Measurements from ENCODE around the gene RAG2.

RAG2 gene

DNA sequence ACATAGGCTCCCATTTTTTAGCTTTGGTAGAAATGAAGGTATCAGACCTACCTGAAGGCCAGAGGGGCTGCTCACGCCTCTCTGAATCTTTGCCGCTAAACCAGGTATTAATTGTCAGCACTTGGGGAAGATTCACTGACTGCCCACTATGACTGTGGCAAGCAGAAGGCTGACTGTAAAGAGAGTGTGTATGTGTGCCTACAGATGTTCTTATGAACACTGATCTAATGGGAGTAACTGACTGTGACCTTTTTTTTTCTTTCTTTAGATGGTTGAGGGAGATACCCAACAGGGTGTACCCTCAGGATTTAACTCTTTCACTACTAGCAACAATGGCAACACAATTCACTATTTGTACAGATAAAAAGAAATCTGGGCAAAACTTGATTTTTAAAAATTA lies at the start of gene RAG2:
TSS of gene RAG2 (minus strand) at position 186 of the 400 bp plus-strand sequence. CDS start 4,068 bp downstream, outside the sequence.
- DNase-seq (ENCODE audit: low read depth): no peak

DNA sequence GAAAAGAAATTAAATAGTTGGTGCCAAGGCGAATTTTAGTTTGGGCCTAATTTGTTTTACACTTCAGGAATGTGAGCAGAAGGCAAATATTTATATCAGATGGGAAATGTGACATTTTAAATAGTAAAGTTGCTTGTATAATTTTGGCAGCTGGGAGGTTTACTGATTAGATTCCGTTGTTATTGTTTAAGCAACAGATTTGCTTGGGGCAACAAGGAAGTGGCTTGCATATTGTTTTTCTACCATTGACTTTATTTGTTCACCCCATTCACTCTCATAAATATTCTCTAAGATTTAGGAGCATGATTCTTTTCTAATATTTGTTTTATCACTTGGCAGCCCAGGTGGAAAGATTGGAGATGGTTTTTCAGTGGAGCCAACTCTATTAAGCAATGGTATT lies 40.5 kb upstream of the RAG2 start:
- DNase-seq (ENCODE audit: low read depth): no peak

DNA sequence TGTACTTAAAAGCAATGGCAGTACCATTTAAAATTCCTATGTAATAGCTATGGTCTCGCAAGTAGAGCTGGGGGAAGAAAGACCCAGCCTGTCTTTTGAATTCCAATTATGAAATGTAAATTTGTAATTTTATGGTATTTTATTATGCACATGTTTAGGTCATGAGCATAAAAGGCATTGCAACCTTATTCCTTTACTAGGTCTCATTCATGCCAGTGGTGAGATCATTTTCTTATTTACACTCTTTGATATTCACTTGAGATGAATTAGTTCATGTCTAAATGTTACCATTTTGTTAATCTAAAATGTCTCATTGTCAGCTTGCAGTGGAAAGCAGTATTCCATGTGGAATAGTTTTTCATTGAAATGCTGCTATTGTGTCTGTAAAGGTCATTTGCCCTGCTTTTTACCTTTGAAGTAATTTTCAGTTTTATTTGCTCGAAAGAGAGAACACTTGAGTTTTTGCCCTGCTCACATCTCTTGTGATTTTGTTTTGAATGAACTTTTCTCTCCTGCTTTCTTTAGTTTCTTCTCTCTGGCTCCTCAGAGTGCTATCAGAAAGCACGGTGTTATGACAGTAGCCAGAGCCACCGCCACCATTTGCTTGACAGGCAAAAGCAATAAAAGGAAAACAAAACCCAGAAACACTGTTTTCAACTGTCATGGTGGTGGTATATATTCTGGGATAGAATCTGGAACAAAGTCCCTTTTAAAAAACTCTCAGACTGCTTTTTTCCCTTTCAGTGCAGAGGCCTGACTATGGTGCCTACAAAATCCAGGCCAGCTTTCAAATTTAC lies 37.2 kb upstream of the RAG2 start:
- DNase-seq (ENCODE audit: low read depth): no peak

DNA sequence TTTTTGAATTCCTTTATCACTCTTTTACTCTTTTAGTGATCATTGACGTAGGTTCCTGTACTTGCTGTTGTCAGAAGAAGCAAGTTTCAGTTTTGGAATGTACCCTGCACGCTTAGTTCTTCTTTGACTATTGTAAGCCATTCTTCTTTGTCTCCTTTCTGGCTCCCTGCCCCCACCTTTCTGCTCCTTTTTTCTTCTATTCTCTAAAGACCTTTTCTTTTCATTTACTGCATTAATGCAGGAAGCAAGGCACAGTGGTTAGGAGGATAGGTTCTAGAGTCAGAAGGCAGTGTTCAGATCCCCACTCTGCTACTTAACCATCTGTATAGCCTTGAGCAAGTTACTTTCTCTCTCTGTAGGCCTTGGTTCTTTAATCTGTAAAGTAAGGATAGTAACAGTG lies 33.7 kb upstream of the RAG2 start:
- no peak for DNase-seq (ENCODE audit: low read depth)

DNA sequence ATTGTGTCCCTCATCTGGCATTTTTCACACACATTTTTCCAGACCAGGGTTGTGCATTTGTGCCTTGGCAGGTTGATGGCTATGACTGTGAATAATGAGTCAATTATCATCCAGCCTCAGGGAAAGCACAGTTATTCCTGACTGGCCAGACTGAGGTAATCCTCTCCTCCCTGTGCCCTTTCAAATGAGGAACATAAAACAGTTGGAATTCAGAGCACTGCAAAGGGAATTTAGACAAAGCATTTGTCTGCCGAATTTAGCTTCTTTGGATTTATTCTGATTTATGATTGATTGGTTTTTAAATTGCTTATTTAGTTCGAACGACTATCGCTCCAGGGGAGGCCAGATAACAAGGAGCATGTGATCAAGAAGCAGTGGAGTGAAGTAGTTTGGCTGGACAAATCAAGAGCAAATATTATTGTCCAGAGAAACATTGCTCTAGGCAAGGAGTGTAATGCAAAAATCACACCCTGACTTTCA lies 30.8 kb upstream of the RAG2 start:
- DNase-seq (ENCODE audit: low read depth): no peak

DNA sequence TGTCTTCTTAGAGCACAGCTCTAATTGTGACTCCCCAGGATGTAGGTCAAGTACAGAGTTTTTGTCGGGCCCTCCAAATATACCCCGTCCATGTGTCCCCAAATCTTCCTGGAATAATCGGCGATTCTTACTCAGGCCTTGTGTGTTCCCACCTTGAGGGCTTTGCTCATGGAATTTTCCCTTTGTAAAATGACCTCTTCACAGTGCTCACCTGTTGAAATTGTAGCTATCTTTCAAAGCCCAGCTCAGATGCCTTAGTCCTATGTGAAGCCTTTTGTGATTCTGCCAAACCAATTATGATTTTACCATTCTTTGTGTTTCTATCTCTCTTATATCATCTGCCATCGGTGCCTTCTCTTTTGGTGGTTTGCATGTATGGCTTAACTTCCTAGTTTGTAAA lies 30.1 kb upstream of the RAG2 start:
- DNase-seq (ENCODE audit: low read depth): no peak

DNA sequence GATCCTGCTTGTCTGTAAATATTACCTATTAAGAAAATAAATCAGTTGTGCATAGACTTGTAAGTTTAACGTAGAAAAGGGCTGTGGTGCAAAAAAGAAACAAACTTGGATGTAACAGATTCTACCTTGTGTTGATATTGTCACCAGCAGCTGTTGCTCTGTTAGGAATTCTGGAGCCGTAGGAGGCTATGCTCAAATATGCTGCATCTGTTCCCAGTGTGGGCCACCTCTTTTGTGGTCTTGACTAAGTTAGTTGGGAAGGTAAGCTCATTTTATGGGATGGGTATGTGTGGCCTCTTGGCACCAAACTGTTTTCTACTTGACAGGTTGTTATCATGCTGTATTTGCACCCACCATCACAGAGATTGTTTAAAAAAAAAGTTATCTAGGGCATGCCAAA lies 29.4 kb upstream of the RAG2 start:
- no peak for DNase-seq (ENCODE audit: low read depth)

DNA sequence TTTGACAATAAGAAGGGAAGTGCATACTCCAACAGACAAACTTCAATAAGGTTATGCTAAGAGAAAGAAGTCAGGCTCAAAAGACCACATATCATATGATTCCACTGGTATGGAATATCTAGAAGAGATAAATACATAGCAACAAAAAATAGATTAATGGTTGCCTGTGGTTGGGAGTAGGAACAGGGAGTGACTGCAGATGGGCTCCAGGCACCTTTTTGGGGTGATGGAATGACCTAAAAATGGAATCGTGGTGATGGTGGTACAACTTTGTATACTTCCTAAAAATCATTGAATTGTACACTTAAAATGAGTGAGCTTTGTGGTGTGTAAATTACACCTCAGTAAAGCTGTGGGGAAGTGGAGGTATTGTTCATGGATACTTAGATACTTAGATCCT lies 29.0 kb upstream of the RAG2 start:
- DNase-seq (ENCODE audit: low read depth): no peak

DNA sequence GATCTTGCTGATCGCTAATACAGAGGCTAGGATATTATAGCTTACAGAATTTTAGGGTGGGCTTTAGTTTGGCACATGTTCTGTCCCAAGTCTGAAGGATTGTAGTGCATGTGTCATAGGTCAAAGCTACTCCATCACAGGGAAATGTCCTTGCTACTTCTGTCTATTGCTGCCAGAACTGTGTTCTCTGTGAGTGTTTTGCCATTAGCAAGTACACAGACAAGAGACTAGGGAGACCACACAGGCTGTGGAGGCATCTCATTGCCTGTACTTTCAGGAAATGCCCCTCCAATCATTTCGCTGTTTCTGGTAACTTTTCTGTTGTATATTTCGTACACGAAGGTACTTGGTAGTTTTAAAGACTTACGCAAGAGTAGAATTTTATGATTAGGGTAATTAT lies 25.5 kb upstream of the RAG2 start:
- DNase-seq (ENCODE audit: low read depth): no peak

DNA sequence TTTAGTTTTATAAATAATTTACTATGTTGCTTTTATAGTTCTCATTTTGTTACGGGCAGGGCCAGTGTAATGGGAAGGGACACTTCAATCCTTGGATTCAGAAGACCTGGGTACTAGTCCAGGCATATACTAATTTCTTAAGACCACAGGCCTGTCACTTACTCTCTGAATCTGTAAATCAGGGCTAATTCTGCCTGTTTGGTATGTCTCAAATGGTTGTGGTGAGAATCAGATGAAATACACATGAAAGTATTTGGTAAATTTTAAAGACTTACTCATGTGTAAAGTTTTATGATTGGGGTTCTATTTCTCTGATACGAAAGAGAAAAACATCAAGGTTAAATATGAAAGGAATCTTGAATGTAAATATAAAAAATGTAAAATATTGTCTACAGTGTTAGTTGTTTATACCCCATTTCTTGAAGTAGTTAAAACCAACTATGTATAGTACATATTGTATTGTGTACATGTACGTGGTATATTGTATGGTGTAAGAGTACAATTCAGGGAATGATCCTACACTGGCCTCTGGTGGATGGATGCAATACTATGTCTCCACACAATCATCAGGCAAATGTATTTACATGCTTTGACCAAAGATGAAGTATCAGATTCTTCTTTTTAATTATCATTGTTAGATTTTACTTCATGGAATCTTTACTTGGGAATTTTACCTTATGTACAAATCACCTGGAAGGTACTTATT lies 24.5 kb upstream of the RAG2 start:
- no peak for DNase-seq (ENCODE audit: low read depth)

DNA sequence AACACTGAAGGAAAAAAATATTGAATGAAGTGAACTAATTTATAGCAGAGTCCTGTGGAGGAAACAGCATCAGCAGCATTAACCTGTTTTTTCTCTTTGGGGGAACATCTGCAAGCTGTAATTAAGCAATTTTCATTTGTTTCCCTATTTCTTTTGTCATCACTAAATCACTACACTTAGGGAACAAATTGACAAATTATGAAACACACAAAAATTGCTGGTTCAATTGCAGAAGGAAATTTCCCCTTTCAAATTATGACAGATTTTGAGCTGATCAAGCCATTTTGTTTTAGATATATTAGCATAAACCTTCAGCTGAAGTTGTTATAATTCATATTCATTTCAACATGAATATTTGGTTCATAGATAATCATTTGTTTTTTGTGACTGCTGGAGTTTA lies 22.2 kb upstream of the RAG2 start:
- no peak for DNase-seq (ENCODE audit: low read depth)

DNA sequence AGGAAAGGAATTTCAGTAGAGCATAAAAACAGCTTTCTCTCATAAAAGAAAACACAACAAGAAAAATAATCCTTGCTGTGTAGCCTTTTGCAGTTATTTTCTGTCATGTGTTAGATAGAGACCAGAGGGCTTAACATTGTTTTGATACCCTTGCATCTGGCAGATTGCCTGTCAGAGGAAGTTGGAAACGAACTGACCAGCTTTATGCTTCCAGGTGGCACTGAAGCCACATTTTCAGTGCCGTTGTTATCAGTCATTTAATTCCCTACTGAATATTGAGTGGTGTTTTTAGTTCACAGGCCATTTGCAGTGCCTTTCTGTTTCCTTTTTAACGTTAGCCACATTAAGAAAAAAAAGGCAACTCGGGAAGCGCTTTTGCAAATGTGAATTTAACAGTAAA lies 21.5 kb upstream of the RAG2 start:
- DNase-seq (ENCODE audit: low read depth): no peak

DNA sequence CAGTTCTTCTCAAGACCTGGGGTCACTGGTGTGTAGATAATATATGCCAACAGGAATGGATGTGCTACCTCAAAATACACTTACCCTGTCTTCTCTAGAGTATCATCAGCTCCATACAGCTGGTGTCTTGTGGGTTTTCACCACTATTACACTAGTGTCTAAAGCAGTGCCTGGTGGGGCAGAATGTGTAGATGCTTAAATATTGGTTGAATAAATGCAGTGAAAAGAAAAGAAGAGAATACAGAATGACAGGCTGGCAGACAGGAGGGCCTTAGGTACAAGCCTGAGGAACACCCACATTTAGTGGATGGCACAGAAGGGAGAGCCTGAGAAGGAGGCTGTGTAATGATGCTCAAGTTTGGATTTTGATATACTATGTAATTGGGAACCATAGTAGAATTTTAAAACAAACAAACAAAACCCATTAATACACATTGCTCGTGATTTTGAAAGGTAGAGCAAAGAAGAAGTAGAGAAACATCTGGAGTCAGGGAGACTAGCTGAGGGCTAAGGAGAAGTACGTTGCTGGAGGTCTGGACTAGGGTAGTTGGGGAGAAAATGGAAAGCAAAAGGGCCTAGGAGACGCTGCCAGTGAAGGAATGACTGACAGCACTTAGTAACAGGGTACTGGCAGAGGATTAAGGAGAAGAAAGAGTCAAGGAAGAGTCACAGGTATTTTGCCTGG lies 20.5 kb upstream of the RAG2 start:
- no peak for DNase-seq (ENCODE audit: low read depth)

DNA sequence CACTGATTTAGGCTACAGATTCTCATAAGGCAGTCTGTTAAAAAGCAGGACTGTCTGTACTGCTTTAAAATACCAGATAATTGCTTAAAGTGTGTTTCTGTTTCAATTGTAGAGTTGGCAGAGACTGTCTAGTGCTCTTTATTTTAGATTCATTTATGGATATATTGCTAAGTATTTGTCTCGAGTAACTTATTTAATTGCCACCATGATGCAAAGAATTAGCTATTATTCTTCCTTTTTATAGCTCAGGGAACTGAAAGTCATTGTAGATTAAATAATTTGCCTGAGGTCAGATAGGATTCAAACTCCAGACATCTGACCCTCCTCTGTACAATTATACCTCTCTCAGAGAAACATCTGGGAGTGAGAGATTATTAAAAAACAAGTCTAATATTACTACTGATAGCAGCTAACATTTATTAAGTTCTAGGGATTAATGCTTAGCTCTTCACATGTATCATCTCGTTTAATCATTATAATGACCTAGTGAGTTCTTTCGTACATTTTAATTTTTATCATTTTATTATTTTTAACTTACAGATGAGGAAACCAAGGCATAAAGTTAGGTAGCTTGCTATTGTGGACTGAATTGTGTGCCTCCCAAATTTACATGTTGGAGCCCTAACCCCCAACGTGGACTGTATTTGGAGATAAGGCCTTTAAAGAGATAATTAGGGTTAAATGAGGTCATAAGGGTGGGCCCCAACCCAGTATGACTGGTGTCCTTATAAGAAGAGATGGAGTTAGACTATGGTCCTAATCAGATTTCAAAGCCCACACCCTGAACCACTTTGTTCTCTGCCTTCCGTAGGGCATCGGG lies 19.7 kb upstream of the RAG2 start:
- no peak for DNase-seq (ENCODE audit: low read depth)

DNA sequence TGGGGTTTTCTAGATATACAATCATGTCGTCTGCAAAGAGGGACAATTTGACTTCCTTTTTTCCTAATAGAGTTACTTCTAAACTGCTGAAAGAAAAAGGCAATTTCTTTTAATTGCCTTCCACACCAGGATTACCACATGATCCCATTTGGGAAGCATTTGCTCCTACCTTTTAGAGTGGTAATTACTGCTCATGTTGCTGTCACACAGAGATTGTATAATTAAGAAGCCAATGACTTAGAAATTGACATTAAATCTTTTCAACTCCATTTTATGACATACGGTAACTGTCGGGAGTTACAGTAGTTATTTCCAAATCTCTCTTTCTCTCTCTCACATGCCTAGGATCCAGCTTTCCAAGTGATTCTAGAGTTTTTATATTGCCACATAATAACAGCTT lies 17.8 kb upstream of the RAG2 start:
- DNase-seq (ENCODE audit: low read depth): no peak

DNA sequence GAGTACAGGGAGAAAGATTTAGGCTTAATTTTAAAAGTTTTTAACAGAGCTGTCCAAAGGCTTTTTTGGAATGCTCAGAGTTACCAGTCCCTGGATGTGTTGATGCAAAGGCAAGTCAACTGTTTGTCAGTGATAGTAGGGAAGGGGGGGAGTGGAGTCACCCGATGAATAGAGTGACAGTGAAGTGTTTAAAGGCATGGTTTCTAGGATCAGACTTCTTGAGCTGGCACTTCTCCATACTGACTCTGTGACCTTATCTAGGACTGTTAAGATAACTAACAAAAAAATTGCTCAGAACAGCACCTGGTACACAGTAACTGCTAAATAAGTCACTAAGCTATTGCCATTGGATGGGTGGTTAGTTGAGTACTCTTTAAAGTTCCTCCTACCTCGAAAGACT lies 11.3 kb upstream of the RAG2 start:
- DNase-seq (ENCODE audit: low read depth): no peak

DNA sequence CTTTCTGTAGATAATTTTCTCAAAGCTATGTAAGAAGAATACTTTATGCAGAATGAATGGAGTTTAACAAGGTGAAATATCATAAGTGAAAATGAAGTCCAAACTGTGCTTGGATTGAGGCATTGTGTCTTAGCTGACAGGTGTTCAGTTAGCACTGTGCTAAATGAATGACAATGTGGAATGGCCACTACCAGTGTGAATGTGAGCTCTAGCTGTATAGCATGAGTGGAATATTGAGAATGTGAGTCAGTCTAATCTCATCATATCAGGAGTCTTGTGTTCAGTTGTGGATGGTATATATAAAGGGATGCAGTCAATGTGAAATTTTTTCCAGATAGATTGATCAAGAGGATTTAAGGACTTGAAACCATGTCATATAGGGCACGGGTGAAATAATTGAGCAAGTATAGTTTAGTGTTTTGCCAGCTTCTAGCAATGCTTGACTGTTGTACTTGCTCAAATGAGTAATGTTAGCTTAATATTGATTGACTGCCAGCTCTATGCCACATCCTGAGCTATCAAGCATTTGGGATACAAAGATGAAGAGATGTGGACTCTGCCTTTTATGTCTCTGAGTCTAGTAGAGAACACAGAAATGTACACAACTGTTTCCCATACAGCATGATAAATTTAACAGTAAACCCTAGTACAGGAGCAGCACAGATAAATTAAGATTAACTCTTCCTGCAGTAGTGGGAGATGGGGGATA lies 10.6 kb upstream of the RAG2 start:
- no peak for DNase-seq (ENCODE audit: low read depth)

DNA sequence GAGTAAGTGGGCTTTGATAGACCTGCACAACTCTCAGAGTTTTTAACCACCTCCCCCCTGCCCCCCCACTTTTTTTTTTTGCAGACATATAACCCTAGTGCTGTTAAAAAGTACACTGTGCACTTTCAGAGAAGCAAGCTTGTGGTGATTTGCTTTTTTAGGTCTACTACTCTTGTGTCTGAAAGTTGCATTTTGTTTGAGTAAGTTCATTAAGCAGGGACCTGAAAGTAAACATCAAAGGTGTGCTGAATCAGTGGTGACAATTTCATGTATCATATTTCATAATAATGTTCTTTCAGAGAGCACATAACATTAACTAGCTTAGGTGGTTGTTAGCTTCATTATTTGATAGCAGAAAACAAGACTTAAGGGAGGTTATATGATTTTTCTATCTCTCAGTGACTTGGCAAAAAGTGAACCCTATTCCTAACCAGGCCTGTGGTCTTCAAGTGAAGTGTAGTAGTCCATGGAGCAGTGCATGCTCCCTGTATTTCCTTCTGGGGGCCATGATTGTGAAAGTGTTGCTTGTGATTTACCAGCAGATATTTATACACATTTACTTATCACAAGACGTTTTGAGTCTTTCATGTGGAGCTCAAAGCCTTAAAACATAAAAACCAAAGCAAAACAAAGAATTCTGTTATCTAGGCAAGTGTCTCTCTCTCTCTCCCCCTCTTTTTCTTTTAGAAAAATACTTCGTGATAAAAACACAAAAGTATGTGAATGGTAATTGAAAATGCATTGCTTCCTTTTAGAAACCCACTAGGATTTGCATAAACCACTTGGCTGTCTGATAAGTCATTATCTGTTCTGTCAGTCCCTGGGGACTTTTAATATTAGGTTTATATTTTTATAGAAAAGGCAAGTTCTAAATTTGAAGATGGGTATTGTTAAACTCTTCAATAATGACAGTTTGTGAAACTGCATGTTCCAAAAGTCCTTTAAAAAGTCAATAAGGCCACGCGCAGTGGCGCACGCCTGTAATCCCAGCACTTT lies 7.5 kb upstream of the RAG2 start:
- no peak for DNase-seq (ENCODE audit: low read depth)

DNA sequence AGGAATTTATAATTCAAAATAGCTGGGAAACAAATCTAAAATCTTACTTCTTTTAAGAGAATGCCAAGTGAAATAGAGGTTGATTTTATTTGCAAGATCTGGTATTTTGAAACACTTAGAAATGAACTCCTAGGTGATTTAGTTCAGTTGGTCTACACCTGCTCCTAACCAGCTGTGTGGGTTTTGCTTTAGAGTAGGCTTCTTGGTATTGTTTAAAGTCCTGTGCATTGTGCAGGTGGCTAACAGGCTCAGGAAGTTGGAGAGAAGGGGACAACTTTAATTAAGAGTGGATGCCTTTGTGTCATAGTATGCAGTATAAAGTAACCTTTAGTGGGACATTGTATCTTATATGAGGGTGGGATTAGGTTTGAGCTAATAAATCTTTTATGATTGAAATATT lies 4.1 kb upstream of the RAG2 start:
- no peak for DNase-seq (ENCODE audit: low read depth)

DNA sequence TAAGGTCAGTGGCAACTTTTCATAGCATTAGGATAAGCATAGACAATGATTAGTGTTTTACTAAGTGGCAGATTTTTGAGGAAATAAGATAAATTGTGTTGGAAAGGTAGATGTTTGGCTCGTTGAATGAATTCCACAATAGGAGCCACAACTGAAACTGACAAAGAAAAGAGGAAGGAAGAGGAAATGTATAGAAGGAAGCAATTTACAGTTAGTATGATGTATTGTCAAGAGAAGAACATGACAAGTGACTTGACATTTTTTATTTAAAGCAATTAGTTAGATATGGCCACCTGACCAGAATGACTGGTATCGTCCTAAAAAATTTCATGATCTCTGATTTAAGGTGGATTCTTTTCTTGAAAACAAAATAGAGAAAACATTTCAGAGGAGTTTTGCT lies 3.1 kb upstream of the RAG2 start:
- no peak for DNase-seq (ENCODE audit: low read depth)

All from activated T-helper 9 cell treated with anti-CD3 and anti-CD28 coated beads, Interleukin-2, amount 50 U/mL, for 16 hours (primary cell).